Ovary (tissue), 3 donors: Measurements from ENCODE around the gene UNC5C.

Experiments used
- CTCF ChIP-seq, 3 donors: fragments of 450-650 bp in 2 of 3; fragments of 200-600 bp in 1 of 3; IDR thresholded peaks; one replicate each; pipeline versions ENCODE4 v1.5.1 to v1.8.0; 2016 to 2022; ENCODE audit warnings: antibody characterized with exemption in 3 of 3, mild to moderate bottlenecking in 1 of 3
- EP300 ChIP-seq: sonication (generic); formaldehyde crosslinking; IDR thresholded peaks from one replicate; pipeline ENCODE4 v1.6.1; 2017; ENCODE audit warnings: antibody characterized with exemption
- POLR2A ChIP-seq: fragments of 450-650 bp; IDR thresholded peaks from one replicate; pipeline ENCODE4 v1.6.1; 2017; ENCODE audit warnings: antibody characterized with exemption, mild to moderate bottlenecking, moderate library complexity
- donor health status: DM: no; HTN: no; CAD: no.

- TF ChIP-seq CTCF (IDR thresholded peaks at IDR 0.05) (no peak), POLR2A (no peak), EP300 (no peak)
These were observed 229.6 kb downstream of the UNC5C start for GRCh38 chr4:95319169-95319568.
